Suppressor macrophage treated with lipopolysaccharide for 4 hours (primary cell): ENCODE results near the gene TRIM65.

Source experiments
- DNase-seq: peaks from one replicate; pipeline ENCODE4 v3.0.0-alpha.2; 2020

TRIM65 gene

DNA sequence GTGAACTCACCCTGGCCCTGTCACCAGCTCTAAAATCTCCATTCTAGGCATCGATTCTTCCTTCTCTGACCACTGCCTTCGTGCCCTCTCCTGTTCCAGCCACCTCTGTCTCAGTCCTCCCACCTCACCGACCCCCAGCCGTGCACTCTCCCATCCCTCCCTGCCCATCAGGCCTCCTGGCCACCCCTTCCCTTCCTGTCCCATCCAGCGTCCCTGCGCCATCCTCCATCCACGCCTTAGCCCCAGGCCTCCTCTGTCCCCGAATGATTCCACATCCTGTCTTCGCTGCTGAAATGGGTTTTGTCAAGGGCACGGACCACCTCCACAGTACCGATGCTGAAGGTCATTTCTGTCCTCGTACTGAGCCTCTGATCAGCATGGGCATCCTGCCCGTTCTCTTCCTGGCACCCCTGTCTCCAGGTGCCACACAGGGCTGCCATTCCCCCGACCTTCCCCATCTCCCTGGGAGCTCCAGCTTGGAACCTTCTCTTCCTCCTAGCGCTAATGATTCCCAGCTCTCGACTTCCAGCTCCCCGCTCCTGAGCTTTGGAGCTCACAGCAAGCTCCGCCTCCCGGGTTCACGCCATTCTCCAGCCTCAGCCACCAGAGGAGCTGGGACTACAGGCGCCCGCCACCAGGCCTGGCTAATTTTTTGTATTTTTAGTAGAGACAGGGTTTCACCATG is 2.6 kb downstream of the TRIM65 start:
- DNase-seq = no peak

DNA sequence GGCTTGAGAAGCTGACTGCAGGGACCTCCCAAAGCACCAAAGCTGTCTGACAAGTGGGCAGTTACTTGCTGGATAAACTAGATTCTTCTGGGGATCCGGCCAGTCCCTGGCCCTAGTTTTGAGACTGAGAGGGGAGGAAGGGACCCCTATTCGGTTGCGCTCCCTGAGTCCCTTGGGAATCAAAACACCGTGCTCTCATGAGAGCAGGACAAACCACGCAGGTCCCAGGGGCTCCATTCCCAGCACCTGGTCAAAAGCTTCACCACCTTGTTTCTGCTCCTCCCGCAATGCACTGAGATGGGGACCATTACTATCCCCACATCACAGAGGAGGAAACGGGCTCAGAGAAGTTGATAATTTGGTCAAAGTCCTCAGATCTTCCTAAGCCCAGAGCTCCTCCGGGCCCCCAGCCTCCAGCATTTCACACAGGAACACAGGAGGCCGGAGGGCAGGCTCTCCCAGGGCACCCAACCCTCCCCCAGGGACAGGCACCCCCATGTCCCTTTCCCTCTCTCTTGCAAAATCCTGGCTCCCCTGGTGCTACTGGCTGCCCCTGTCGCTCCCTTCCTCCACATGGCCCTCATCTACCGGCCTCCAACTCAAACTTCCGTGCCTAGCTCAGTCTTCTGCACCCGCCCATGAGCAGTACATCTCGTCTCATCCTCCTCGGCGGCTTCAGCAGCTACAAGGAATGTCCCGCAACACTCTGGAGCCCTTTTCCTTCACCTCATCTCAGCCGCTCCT is 3.3 kb downstream of the TRIM65 start:
- DNase-seq = no peak

DNA sequence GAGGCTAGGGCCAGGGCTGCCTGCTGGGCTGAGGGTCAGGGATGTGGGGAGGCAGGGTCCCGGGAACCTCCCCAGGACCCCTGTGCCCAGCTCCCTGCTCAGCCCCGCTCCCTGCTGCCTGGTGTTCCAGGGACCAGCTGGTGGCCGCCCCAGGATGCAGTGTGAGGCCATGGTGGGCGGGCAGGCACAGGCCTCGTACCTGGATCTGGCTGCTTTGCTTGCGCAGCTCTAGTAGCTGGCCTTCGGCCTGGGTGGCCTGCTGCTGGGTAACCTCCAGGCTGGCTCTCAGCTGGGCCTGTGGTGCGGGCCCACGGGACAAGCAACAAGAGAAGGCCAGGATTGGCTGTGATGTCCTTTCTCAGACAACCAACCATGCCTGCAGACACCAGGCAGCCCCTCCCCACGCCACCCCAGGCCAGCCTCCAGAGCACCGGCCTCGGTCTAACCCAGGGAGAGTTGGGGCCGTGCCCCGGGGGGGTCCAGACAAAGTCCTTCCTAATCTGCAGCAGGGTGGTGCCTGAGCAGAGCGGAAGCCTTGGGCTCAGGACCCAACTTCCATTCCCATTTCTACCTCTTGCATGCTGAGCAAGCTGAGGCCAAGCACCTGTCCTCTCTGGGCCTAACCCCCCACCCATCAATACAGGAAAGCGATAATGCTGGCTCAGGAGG is 4.1 kb downstream of the TRIM65 start:
- DNase-seq = no peak

DNA sequence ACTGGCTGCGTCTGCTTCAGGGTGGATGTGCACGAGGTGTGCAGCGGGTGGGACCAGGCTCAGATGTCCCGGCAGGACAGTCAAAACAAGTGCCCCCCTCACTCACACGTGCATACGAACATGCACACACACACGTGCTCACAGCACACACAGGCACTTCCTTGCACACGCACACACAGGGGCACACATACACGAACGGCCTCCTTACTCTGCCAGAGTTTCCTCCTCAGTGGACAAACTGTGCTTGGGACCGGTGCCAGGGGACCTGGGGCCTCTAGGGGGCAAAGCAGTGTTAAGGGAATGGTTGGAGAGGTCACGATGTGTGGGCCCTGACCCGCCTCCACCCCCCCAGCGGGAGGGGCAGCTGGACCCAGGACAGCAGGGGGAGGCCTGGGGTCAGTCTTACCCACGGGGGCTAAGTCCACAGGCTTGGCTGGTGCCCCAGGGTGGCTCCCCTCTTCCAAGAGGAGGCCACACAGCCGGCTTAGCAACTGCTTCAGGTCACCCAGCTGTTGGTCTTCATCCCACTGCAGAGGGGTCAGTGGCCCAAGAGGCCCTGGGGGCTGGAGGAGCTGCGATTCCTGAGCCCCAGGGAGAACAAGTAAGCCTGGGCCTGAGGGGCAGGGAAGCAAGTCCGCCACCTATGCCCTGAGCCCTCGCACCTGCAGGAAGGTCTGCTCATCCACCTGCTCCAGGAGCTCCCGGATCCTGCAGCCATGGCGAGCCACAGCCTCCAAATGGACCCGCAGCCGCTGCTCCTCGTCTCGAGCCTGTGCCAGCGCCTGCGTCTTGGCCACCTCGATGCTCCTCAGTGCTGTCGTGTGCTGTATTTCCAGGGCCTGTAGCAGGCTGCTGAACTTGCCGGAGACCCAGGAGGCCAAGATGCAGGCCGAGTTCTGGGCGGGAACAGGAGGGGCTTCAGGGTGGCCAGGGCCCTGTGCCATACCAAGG is 4.9 kb downstream of the TRIM65 start:
- DNase-seq = no peak

DNA sequence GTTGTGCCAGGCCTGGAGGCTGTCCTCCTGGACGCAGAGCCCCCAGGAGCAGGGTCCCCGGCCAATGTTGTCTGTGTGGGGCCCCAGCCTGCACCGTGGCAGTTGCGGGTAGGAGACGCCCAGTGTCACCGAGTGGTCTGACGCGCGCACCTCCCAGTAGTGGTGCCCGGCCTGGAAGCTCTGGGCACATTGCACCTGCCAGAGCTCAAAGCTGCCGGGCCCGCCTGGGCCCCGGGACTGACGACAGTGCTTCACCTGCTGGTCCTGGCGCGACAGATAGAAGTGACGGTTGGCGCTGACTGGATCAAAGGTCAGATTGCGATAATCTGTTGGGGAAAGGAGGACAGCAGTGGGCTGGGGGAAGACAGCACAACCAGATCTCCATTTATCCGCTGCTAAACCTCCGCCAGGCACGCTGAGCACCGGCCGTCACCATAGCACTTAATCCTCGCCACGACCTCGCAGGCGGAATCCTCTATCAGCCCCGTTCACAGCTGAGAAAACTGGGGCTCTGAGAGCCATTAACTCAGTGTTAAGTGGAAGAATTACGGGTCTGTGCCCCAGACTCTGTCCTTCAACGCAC is 5.6 kb downstream of the TRIM65 start:
- DNase-seq = no peak

DNA sequence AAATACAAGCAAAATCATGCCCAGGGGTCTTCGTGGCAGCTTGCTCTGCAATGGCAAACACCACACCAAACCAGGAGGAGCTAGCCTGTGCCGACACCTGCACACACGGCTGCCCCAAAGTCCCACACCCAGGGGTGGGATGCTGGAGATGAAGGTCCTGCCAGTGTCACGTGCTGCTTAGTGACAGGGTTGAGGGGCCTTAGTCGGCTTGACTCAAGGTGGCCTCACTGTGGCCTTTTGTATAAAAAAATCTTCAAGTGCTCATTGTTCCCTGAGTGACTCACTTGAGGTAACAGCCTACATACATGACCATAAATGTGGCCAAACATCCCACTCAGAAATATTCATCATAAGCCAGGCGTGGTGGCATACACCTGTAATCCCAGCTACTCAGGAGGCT is 7.3 kb downstream of the TRIM65 start:
- no peak for DNase-seq

DNA sequence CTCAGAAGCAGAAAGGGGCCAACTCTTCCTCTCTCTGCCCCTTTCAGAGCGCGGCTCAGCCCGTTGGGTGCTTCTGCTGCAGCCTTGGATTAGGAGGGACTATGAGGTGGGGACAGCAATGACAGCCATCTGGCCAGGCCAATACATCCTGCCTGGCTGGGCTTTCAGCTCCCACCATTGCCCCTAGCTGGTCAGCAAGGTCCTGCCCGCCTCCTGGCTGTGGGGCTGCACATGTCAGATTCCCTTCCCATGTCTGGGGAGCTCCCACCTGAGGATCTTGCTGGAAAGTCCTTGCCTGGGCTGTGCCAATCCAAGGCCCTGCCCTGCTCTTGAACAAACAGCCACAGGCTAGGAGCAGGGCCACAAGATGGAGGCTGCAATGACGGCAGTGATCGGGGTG is 8.3 kb downstream of the TRIM65 start:
- no peak for DNase-seq

DNA sequence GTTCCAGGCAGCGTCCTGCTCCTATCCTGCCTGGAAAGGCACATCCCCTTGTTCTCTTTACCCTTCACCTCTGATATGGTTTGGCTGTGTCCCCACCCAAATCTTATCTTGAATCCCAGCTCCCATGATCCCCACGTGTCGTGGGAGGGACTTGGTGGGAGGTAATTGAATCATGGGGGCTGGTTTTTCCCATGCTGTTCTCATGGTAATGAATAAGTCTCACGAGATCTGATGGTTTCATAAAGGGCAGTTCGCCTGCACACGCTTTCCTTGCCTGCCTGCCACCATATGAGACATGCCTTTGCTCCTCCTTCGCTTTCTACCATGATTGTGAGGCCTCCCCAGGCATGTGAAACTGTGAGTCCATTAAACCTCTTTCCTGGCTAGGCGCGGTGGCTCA is 10.9 kb downstream of the TRIM65 start:
- peak; percentile 35 for DNase-seq

DNA sequence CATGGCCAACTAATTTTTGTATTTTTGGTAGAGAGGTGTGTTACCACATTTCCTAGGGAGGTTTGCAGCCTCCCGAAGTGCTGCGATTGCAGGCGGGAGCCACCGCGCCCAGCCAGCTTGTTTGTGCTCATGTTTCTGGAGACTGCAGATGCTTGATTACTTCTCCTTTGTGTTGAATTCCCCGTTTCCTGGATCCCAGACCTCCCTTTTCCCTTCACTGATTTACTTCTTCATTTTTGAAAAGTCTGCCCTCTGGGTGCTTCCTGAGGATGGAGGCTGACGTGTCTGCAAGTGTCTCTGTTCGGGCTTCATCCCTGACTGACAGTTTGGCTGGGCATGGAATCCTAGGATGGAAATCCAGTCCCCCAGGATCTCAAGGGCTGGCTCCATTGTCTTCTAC is 11.3 kb downstream of the TRIM65 start:
- DNase-seq = peak; percentile 49

DNA sequence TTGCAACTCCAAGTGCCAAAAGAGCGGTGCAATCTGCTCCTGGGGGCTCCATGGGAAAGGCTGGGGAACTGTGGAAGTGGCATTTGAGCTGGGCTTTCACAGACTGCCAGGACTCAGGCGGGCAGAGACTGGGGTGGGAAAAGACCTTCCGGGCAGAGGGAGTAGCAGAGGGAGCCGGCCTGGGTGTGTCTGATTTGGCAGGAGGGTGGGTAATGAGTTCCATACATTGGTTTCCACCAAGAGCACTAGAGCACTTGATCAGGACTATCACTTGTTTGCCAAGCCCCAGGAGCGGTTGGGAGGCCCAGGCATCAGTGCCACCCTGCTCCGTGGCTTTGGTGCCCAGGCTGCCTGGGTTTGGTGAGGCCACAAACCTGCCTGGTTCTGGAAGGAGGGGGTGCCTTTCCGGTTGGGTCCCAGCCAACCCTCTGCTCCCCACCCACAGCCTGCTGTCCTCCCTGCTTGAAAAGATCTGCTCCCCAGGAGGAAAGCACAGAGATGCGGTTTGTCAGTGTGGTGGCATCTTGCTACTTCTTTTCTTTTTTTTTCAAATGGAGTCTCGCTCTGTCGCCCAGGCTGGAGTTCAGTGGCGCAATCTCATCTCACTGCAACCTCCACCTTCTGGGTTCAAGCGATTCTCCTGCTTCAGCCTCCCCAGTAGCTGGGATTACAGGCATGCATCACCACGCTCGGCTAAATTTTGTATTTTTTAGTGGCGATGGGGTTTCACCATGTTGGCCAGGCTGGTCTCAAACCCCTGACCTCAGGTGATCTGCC is 14.9 kb downstream of the TRIM65 start:
- DNase-seq = no peak

DNA sequence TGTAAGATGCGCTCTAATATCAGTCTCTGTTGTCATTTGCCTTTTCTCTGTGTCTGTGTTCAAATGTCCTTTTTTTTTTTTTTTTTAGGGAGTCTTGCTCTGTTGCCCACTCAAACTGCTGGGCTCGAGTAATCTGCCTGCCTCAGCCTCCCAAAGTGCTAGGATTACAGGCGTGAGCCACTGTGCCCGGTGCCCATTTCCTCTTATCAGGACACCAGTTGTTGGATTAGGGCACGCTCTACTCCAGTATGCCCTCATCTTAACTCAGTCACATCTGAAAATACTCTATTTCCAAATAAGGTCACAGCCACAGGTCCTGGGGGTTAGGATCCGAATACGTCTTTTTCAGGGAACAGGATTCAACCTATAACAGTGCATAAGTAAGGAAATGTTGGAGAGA is 16.5 kb downstream of the TRIM65 start:
- DNase-seq = no peak

DNA sequence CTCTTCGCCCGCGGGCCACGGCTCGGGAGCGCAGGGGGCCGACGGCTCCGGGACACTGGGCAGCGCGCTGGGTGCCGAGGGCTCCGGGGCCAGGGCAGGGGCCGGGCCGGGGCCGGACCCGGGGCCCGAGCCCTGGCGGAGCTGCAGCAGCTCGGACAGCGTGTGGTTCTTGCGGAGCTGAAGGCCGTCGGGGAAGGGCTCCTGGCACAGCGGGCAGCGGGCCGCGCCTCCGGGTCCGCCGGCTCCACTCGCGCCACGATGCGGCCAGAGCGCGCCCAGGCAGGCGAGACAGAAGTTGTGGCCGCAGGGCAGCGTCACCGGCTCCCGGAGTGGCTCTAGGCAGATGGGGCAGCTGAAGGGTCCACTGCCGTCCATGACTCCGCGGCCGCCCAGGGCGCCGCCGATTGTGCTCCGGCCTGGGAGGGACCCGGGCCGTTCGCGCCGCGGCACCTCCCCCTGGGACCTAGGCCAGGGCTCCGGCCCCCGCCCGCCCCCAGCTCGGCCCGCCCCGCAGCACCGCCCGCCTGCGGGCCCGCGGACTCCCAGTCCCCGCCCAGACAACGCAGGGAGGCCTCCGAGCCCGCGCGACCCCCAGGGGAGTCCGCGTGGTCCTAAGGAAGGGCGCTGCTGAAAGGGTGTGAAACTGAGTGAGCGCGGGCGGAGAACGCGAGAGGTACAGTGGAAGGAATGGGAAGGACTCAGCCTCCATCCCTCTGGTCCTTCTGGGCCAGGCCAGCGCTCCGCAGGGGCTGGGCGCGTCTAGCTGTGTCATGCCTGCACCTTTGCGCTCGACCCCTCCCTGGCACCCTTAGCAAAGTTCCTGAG is 18.4 kb downstream of the TRIM65 start, which contains the start of gene TRIM47:
Gene TRIM47 (minus strand): TSS at position 408 of the 825 bp plus-strand sequence. CDS start 33 bp downstream, at position 375.
- peak; percentile 58 for DNase-seq

DNA sequence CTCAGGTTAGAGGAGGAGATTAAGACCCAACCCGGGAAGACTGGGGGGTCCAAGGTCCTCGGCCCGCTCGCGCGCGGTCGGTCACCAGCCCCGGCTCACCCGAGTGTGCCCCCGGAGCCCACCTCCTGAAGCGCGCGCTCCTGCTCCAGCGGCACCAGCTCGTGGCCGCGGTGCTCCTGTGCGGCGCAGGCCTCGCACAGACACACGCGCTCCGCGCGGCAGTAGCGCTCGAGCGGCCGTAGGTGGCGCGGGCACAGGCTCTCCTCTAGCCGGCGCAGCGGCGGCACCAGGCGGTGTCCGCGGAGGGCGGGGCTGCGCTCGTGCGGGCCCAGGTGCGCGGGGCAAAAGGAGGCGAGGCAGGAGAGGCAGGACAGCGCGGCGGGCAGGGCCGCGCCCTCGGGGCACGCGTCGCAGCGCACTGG is 19.0 kb downstream of the TRIM65 start:
- DNase-seq = peak; percentile 72

DNA sequence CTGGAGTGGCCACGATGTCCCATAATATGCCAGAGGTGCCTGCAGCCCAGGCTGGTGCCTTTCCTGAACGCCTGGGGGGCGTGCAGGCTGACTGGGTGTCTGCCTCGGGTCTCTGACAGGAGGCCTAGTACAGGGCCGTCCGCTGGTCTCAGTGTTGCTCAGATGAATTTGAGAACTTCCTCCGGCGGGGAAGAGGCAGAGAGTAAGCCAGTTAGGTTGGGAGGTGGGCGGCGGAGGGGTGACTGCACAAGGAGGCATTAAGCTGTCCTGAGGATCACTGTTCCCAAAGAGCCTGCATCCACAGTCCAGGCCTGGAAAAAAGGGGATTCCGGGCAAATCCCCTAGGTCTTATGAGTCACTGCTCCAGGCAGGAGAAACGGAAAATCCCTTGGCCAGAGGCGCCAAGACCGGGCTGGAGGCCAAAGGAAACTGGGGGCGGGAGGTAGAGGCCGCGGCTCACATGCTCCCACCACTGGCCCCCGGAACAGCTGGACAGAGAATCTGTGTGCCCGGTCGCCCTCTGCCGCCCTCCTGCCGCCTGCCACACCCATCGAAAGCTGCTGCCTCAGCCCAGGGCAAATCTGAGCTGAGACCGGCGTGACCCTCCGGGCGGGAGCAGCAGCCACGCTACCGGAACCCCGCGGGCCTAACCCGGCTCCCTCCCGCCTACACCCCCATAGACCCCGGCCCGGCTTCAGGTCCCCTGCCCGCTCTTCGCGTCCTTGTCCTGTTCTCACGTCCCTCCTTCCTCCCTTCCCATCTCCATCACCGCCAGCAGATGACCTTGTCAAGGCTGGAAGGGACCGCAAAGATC is 19.6 kb downstream of the TRIM65 start:
- peak; percentile 74 for DNase-seq

DNA sequence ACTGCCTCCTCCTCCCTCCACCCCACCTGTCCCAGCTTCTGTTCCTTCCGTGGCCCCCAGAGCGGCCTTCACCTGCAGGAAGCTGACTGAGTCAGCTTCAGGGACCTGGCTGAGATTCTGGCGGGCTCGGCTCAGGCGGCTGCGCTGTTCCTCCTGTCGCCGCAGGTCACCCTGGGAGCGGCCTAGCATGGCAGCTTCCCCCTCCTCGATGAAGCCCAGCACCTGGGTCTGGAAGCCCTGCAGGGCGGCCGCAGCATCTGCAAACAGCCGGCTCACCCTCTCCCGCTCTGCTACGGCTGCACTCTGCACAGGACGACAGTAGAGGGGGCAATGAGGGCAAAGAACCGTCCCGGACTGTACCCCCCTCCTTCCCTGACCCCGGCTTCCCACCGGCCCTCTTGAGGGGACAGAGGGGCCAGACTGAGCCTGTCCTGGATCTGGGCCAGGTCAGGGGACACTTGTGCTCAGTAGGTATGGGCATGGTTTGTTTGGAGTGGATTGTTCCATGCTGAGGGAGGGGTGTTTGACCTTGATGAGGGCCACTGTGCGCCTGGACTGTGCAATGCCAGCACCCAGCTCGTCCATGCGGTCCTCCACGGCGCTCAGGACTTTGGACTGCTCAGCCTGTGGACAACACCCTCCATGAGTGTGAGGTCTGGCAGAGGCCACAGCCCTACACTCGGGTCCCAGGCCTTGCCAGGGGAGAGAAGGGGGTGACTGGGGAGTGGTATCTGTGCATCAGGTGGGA is 20.4 kb downstream of the TRIM65 start:
- DNase-seq = no peak

DNA sequence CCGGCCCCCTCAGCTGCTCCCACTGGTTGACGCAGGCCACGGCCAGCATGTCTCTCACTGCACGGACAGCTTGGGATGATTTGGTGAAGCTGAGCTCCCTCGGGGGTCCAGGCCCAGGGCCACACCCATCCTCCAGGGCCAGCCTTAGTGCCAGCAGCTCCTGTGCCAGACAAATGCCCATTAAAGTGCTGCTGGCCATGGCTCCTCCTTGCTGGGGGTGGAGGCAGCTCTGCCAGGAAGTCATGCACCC is 20.9 kb downstream of the TRIM65 start:
- no peak for DNase-seq

DNA sequence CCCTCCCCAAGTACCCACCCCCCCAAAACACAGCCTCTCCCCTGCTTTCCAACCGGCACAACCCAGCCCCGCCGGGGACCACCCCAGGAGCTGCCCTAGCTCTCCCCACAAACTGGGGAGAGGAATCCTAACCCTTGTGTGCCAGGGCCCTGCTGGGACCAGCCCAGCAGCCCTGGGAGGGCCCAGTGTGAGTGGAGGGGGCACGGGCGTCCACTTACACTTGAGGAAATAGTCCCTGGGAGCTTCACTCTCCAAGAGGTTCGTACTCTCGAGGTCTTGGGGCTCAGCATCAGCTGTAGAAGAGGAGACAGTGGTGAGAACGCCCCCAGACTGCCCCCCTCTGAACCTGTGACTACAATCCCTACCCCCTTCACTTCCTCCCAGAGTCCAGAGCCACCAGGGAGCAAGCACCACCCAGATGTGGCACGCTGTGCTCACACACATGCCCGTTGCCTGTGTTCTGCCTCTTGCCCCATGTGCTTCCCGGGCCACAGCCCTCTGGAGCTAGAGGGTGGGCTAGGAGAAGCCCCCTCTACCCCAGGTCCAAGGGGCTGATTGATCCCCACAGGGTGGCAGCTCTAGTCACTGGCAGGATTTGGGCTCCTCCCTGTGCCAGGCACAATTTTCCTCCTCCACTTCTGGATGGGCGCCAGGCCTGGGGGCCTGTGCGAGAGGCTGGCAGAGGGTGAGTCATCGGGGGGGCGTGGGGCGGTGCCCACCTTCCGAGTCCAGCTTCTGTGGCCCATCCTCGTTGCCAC is 21.4 kb downstream of the TRIM65 start:
- DNase-seq = no peak
